SJSA1 (cell line): ENCODE measurements around the gene CNTLN. TPM values are rescaled to one million over a fixed set of nuclear protein-coding genes. Genes with fewer than 3 reads are reported as not detected.
"Not testable (repeated sequence)": the region's sequence is repeated elsewhere in the genome, so short reads cannot be mapped to it uniquely, and the experiment has no call there.

Source experiments
- DNase-seq, 2 experiments: peaks; one replicate each; pipeline ENCODE4 v3.0.0-alpha.2; 2015 to 2020; ENCODE audit warnings: low spot score in 2 of 2, low read depth in 1 of 2
- H3K27ac ChIP-seq: fragments of 250-450 bp; sonication (Bioruptor Pico); 2 replicates; pipeline ENCODE4 v1.5.1; 2020; ENCODE audit warnings: mild to moderate bottlenecking, moderate library complexity
- H3K27me3 ChIP-seq: fragments of 250-450 bp; sonication (Bioruptor Pico); replicated peaks from 2 replicates; pipeline ENCODE4 v1.5.1; 2020; ENCODE audit warnings: mild to moderate bottlenecking, moderate library complexity
- H3K36me3 ChIP-seq: fragments of 250-450 bp; sonication (Bioruptor Pico); 2 replicates; pipeline ENCODE4 v1.5.1; 2020; ENCODE audit warnings: mild to moderate bottlenecking
- H3K4me1 ChIP-seq: fragments of 250-450 bp; sonication (Bioruptor Pico); replicated peaks from 2 replicates; pipeline ENCODE4 v1.6.1; 2021; ENCODE audit warnings: mild to moderate bottlenecking
- H3K4me3 ChIP-seq: fragments of 250-450 bp; sonication (Bioruptor Pico); 2 replicates; pipeline ENCODE4 v1.5.1; 2020; ENCODE audit warnings: mild to moderate bottlenecking
- H3K9me3 ChIP-seq: fragments of 250-450 bp; sonication (Bioruptor Pico); replicated peaks from 2 replicates; pipeline ENCODE4 v1.5.1; 2020; ENCODE audit warnings: mild to moderate bottlenecking
- total RNA-seq: library from RNA; depleted of rRNA; stranded (reverse); fragments of >200 nt; shearing (Covaris generic); gene quantifications from 2 replicates; pipeline ENCODE4 v1.2.3, GENCODE V29; 2014

The CNTLN gene
- total RNA-seq, 1 experiment from 2014 or later: 6.9 TPM

DNA sequence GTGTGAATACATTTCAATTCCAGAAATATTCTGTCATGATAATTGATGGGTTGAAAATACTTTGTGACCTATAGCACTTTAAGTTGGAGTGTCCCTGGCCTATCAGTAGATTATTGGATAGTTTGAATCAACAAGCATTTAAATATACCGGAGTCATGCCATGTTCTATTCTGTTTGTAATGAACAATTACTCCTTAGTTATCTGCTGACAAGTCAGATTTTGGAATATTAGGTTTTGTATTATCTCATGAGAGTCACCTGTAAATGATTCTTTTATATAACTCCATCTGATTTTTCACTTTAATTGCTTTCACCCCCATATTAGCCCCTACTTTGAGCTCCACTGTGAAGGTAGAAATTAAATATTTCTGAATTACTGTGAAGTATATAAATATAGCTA, 351.6 kb downstream of the CNTLN start:
- H3K27ac ChIP-seq: no peak overlapping the region
- H3K27me3 ChIP-seq: no peaks in the 10 kb centered on the region
- H3K4me1 ChIP-seq: no peaks in the 10 kb centered on the region
- no peak overlapping the region for H3K4me3 ChIP-seq
- no peaks in the 10 kb centered on the region for H3K9me3 ChIP-seq
- no peaks in the 10 kb centered on the region for H3K36me3 ChIP-seq
- no peak for DNase-seq

DNA sequence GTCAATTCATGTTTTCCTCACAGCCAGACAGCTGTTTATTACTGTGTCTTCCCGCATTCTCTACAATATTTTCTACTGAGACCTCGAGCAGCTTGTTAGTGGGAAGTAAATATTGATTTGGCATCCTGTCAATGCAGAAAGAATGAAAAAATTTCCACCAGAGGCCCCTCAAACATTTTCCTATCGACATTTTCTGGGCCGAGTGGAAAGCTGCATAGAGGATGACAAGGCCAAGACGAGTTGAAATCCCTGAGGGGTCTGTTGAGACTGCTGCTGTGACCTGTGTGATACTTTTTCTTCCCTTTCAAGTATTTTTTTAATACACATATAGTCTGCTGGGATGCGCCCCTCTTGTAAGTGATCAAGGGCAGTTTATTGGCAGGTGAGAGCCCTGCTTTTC, 352.6 kb downstream of the CNTLN start:
- H3K4me3 ChIP-seq: no peak overlapping the region
- no peak overlapping the region for H3K27ac ChIP-seq
- H3K4me1 ChIP-seq: no peaks in the 10 kb centered on the region
- H3K36me3 ChIP-seq: no peaks in the 10 kb centered on the region
- no peak for DNase-seq
- no peaks in the 10 kb centered on the region for H3K27me3 ChIP-seq
- H3K9me3 ChIP-seq: no peaks in the 10 kb centered on the region

DNA sequence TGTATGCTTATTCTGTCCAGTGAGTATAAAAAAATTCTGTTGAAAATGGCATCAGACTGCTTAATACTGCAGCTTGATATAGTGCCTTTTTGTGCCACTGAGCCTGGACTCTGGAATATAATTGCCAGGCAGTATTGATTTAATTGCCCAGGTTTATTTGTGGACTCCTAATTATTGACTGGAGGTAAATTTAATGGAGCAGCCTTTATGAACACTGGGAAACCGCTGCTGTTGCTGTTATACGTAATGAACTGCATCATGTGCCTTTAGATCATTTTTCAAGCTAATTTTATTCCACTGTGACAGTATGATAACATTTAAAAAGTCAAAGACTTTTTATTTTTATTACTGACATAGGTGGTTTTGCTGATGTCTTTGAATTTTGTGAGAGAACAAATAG, 353.8 kb downstream of the CNTLN start:
- Histone ChIP-seq H3K4me1 (no peaks in the 10 kb centered on the region), H3K9me3 (no peaks in the 10 kb centered on the region), H3K27ac (no peak overlapping the region), H3K36me3 (no peaks in the 10 kb centered on the region), H3K4me3 (no peak overlapping the region), H3K27me3 (no peaks in the 10 kb centered on the region)
- DNase-seq: no peak

DNA sequence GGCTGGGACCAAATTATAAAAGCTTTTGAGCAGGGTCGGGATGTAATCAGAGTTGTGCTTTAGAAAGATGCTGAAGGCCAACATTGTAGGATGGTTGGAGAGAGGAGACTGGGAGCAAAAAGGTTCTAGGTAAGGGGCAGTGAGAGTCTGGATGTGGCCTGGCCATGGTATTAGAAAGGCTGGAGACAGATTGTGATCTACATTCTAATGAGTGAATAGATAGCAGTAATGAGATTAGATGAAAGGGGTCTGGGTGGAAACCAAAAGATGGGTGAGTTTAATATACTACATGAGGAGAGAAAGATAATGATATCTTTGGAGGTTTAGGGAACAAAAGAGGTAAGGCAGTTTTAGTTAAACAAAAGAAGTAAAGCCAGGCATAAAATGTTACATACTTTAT, 355.3 kb downstream of the CNTLN start:
- Histone ChIP-seq H3K36me3 (no peaks in the 10 kb centered on the region), H3K4me1 (no peaks in the 10 kb centered on the region), H3K27me3 (no peaks in the 10 kb centered on the region), H3K27ac (no peak overlapping the region), H3K4me3 (no peak overlapping the region), H3K9me3 (no peaks in the 10 kb centered on the region)
- DNase-seq: no peak

DNA sequence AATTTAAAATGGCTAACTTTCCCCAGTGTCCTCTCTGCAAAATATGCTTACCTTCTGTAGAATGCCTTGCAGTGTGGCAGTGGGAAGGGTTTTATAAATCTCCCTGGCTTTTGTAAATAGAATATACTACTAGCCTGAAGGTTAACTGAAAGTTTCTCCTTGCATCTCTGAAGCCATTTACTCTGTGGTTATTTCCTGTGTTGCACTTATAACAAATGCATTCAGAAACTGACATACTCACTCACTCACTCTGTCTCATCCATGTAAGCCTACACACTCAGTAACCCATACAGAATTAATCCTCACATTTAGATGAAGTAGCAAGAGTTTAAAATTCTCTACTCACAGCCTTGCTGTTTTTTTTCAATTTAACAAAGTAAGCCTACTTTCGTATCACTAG, 356.9 kb downstream of the CNTLN start:
- no peak for DNase-seq
- no peak overlapping the region for H3K4me3 ChIP-seq
- no peaks in the 10 kb centered on the region for H3K4me1 ChIP-seq
- H3K27me3 ChIP-seq: no peaks in the 10 kb centered on the region
- H3K27ac ChIP-seq: no peak overlapping the region
- no peaks in the 10 kb centered on the region for H3K36me3 ChIP-seq
- no peaks in the 10 kb centered on the region for H3K9me3 ChIP-seq

DNA sequence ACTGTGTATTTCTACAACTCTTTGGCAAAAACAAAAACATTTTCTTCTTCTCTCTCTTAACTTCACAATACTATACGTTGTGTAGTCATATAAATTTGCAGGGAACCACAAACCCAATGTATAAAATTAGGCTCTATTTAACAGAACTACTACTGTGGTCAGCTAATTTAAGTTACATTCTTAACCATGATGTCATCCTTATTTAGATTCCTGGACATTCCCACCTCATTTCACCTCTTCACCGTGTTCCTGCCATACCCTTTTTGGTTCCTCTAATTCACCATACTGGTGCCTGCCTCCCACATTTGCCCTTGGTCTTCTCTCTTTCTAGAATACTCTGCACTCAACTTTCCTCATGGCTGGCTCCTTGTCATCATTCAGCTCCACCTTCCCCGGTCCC, 368.4 kb downstream of the CNTLN start:
- no peak for DNase-seq
- Histone ChIP-seq H3K27me3 (no peaks in the 10 kb centered on the region), H3K9me3 (no peaks in the 10 kb centered on the region), H3K4me3 (no peak overlapping the region), H3K4me1 (no peaks in the 10 kb centered on the region), H3K27ac (no peak overlapping the region), H3K36me3 (no peaks in the 10 kb centered on the region)

DNA sequence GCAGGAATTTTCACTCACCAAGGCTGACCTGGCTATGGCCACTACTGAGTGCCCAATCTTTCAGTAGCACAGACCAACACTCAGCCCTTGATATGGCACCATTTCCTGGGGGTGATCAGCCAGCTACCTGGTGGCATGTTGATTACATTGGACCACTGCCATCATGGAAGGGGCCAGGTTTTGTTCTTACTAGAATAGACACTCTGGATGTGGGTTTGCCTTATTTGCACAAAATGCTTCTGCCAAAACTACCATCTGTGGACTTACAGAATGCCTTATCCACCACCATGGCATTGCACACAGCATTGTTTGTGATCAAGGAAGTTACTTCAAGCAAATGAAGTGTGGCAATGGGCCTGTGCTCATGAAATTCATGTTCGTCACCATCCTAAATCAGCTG, 374.3 kb downstream of the CNTLN start:
- H3K9me3 ChIP-seq: no peaks in the 10 kb centered on the region
- H3K27ac ChIP-seq: no peak overlapping the region
- no peaks in the 10 kb centered on the region for H3K4me1 ChIP-seq
- H3K27me3 ChIP-seq: no peaks in the 10 kb centered on the region
- H3K4me3 ChIP-seq: no peak overlapping the region
- no peaks in the 10 kb centered on the region for H3K36me3 ChIP-seq
- no peak for DNase-seq

DNA sequence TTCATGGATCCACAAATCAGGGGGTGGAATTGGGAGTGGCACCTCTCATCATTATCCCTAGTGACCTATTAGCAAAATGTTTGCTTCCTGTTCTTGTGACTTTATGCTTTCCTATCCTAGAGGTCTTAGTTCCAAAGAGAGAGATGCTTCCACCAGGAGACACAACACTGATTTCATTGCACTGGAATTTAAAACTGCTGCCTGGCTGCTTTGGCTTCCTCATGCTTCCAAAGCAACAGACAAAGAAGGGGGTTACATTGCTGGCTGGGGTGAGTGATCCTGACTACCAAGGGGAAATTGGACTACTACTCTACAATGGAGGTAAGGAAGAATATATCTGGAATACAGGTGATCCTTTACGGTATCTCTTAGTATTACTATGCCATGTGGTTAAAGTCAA, 374.9 kb downstream of the CNTLN start:
- H3K4me1 ChIP-seq: no peaks in the 10 kb centered on the region
- H3K27me3 ChIP-seq: no peaks in the 10 kb centered on the region
- DNase-seq: no peak
- no peaks in the 10 kb centered on the region for H3K9me3 ChIP-seq
- no peaks in the 10 kb centered on the region for H3K36me3 ChIP-seq
- no peak overlapping the region for H3K4me3 ChIP-seq
- H3K27ac ChIP-seq: no peak overlapping the region

DNA sequence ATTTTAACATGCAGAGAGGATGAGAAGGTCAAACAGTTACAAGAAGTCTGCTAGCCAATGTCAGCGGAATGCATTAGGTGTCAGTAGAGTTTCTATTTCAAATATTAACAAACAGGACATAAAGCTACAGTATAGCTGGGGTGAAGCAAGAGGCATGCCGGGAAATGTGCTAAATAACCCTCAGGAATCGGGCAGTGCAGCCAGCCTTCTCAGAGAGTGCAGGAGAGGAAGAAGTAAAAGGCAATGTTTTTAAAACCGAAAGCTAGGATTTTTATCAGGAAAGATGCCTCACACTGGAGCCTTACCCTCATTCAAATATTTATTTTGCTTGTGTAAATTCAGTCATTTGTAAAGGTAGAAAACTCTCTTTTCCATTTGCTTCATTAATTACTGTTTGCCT, 384.9 kb downstream of the CNTLN start:
- Histone ChIP-seq H3K27ac (no peak overlapping the region), H3K4me3 (no peak overlapping the region), H3K27me3 (no peaks in the 10 kb centered on the region), H3K9me3 (no peaks in the 10 kb centered on the region), H3K4me1 (no peaks in the 10 kb centered on the region), H3K36me3 (no peaks in the 10 kb centered on the region)
- DNase-seq: no peak

DNA sequence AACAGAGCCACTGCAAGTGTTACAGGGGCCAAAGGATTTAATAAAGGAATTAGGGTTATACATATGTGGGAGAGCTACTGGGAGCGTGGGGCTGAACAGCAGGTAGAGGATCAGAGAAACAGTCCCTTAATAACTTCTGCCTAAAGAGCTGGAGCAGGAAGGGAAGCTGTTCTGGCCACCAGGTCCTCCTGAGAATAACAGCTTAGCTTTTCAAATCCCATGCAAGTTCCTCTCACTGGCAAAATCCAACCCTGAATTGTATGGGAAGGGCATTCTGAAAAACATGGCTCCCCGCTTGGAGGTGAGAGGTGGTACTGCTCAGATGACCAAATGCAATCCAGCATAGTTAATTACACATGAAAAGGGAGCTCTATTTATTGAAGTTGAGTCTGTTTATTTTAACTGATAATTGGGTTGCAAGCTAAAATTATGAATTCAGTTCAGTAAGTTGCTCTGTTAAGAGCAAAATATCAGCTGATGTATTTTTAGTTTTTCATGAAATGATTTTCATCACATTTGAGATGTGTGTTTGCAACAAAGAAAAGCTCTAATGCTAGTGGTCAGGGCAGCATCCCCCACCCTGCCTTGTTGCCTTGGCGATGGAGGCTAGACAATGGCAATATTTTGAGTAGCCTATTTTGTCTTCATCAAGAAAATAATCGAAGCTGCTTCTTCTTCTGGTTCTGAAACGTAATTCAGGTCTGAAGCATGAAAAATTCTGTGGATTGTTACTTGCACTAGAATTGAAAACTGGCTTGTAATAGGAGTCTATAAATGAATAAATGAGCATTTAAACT, 385.6 kb downstream of the CNTLN start:
- no peak overlapping the region for H3K4me3 ChIP-seq

DNA sequence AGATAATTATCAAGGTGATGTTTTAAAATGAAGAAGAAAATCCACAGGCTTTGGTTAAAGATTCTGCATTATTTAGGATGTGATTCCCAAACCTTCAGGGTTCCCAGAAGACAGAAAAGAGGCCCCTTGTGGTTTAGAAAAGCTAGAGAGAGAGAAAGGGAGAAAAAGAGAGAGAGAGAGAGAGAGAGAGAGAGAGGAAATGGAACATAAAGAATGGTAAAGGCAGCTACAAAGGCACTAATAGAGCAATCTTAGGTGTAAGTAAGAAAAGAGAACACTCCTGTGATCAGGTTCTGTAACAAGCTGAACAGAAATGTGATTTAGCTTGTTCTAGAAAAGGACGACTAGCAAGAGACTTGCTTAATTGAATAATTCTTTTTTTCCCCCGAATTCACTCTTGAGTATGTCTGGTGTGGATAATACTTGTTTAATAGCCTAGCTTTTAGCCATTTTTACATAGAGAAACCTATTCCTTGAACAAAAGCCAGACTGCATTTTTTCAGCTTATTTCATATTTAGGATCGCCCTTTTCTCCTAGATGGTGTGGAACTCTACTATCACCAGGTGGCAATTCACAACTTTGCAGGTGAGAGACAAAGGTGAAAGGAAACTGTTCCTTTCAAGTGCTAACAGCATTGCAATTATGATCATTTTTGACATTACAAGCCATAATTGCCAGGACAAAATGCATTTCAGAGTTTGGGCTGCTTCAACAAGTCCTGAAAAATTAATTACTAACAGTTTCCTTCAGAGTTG, 386.4 kb downstream of the CNTLN start:
- H3K4me1 ChIP-seq: no peaks in the 10 kb centered on the region
- H3K27me3 ChIP-seq: no peaks in the 10 kb centered on the region
- no peaks in the 10 kb centered on the region for H3K9me3 ChIP-seq
- H3K4me3 ChIP-seq: no peak overlapping the region
- H3K36me3 ChIP-seq: no peaks in the 10 kb centered on the region
- H3K27ac ChIP-seq: no peak overlapping the region
- DNase-seq: no peak

More for the DNA sequence above, 385.6 kb downstream of the CNTLN start:
- H3K27me3 ChIP-seq: no peaks in the 10 kb centered on the region
- no peaks in the 10 kb centered on the region for H3K4me1 ChIP-seq
- H3K27ac ChIP-seq: no peak overlapping the region
- no peaks in the 10 kb centered on the region for H3K36me3 ChIP-seq
- H3K9me3 ChIP-seq: no peaks in the 10 kb centered on the region
- DNase-seq: no peak

DNA sequence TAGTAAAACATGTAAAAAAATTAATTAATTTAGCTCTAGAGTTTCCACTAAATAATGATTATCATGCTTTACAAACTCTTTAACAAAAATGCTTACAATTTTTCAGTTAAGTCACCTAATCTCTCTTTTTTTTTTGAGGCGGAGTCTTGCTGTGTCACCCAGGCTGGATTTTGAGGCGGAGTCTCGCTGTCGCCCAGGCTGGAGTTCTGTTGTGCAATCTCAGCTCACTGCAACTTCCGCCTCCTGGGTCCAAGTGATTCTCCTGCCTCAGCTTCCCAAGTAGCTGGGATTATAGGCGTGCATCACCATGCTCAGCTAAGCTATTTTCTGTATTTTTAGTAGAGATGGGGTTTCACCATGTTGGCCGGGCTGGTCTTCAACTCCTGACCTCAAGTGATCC, 391.9 kb downstream of the CNTLN start:
- H3K27ac ChIP-seq, H3K36me3 ChIP-seq, H3K4me1 ChIP-seq, H3K9me3 ChIP-seq, H3K4me3 ChIP-seq, H3K27me3 ChIP-seq, DNase-seq: not testable (repeated sequence)

DNA sequence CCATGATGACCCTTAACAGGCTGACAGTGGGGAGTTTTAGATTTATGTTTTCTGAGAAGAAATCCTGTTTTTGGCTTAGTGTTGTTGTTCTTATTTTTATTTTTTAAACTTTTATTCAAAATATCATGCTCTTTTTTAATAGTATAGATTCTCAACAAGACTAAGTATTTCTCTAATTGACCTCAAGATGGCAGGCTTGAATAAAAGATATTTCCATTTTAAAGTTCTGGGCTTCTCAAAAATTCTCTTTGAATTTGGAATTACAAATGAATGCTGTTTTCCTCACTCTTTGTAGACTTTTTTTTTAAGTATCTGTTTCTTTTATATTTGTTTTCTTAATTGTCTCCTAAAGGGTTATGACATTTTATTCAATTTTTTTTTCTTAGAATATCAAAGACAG, 394.0 kb downstream of the CNTLN start:
- Histone ChIP-seq H3K4me3 (no peak overlapping the region), H3K27ac (no peak overlapping the region), H3K27me3 (no peaks in the 10 kb centered on the region), H3K36me3 (no peaks in the 10 kb centered on the region), H3K4me1 (no peaks in the 10 kb centered on the region), H3K9me3 (no peaks in the 10 kb centered on the region)
- DNase-seq: no peak

DNA sequence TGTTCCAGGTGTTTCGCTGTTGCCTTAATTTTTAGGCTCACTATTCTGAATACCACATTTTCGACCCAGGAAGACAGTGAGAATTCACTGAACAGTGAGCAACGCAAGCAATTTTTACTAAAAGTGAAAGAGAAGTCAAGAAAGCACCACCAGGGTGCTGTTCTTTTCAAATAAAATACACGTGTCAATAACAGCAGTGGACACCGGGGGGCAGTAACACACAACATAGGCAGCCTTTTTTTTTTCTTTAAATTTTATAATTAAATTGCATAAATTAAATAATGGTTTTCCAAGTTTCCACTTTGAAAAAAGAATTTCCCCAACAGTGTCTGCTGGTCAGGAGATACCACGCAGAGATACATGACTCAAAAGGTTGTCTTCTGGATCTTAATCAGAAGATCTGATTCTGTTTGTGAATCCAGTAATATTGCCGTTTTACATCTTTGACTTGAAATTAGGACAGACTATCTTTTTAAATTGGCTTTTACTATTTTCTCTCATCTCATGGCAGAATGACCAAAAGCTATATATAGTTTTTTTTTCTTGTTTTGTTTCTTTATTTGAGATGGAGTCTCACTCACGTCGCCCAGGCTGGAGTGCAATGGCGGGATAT, 396.9 kb downstream of the CNTLN start:
- H3K4me1 ChIP-seq: no peaks in the 10 kb centered on the region
- no peak overlapping the region for H3K27ac ChIP-seq
- no peak overlapping the region for H3K4me3 ChIP-seq
- no peaks in the 10 kb centered on the region for H3K9me3 ChIP-seq
- peak in 1 of 2 experiments; percentile 5 for DNase-seq
- no peaks in the 10 kb centered on the region for H3K36me3 ChIP-seq
- no peaks in the 10 kb centered on the region for H3K27me3 ChIP-seq
